K562 (cell line): Measurements from ENCODE around the gene UBXN6. TPM values are rescaled to one million over a fixed set of nuclear protein-coding genes. Genes with fewer than 3 reads are reported as not detected.
A peak's percentile ranks its signal among the peaks of the same experiment; 100 is the strongest.

Experiments used
- ARID3B ChIP-seq: fragments of 250-450 bp; sonication (Bioruptor Pico); IDR thresholded peaks from 2 replicates; pipeline ENCODE4 v1.4.0; 2020; ENCODE audit warnings: borderline replicate concordance
- ATF1 ChIP-seq, 2 experiments: fragments of 450-650 bp in 1 of 2; IDR thresholded peaks; 2 replicates each; pipeline ENCODE4 v1.6.1; 2016; ENCODE audit warnings: missing compliant biosample characterization in 1 of 2, missing genetic modification characterization in 1 of 2
- CBFB ChIP-seq: sonication (generic); formaldehyde crosslinking; IDR thresholded peaks from 2 replicates; pipeline ENCODE4 v1.4.0; 2020; ENCODE audit warnings: mild to moderate bottlenecking, missing genetic modification reagents
- E4F1 ChIP-seq: fragments of 250-450 bp; sonication (Bioruptor Pico); IDR thresholded peaks from 2 replicates; pipeline ENCODE4 v1.5.0; 2021; ENCODE audit warnings: mild to moderate bottlenecking, borderline replicate concordance
- FIP1L1 ChIP-seq: fragments of 200-400 bp; formaldehyde crosslinking; IDR thresholded peaks from 2 replicates; pipeline ENCODE4 v1.6.1; 2018; ENCODE audit warnings: mild to moderate bottlenecking, low read depth, low read length; ENCODE audit not compliant: poor library complexity, severe bottlenecking
- FOXO4 ChIP-seq: fragments of 450-650 bp; formaldehyde crosslinking; IDR thresholded peaks from 2 replicates; pipeline ENCODE4 v1.4.0; 2020; ENCODE audit warnings: mild to moderate bottlenecking, moderate library complexity
- LARP7 ChIP-seq: fragments of 450-650 bp; IDR thresholded peaks from 2 replicates; pipeline ENCODE4 v1.6.1; 2016
- NR0B1 ChIP-seq: fragments of 450-650 bp; IDR thresholded peaks from one replicate; pipeline ENCODE4 v1.6.1; 2018; ENCODE audit warnings: mild to moderate bottlenecking, moderate library complexity; ENCODE audit not compliant: partially characterized antibody
- SMAD3 ChIP-seq: fragments of 450-650 bp; formaldehyde crosslinking; conservative IDR thresholded peaks from 2 replicates; pipeline ENCODE4 v1.4.0; 2020; ENCODE audit warnings: mild to moderate bottlenecking
- SMC3 ChIP-seq: conservative IDR thresholded peaks from 2 replicates; pipeline ENCODE4 v1.6.1; 2011; ENCODE audit warnings: low read depth, low read length, improper control_type of control experiment; ENCODE audit not compliant: insufficient read depth
- ZC3H11A ChIP-seq: IDR thresholded peaks from 2 replicates; pipeline ENCODE4 v1.6.1; 2012; ENCODE audit warnings: low read depth, low read length, improper control_type of control experiment
- ZHX1 ChIP-seq: fragments of 150-350 bp; conservative IDR thresholded peaks from 2 replicates; pipeline ENCODE4 v1.6.1; 2014; ENCODE audit warnings: low read length
- ZNF12 ChIP-seq: sonication (generic); formaldehyde crosslinking; IDR thresholded peaks from 2 replicates; pipeline ENCODE4 v1.4.0; 2020; ENCODE audit warnings: mild to moderate bottlenecking, missing genetic modification reagents
- ZNF511 ChIP-seq: sonication (generic); formaldehyde crosslinking; IDR thresholded peaks from 2 replicates; pipeline ENCODE4 v1.8.0; 2022; ENCODE audit warnings: mild to moderate bottlenecking, missing genetic modification reagents
- ZNF75A ChIP-seq: fragments of 450-650 bp; formaldehyde crosslinking; IDR thresholded peaks from 2 replicates; pipeline ENCODE4 v1.4.0; 2020; ENCODE audit warnings: mild to moderate bottlenecking
- polyA plus RNA-seq, 8 experiments: library from polyadenylated mRNA; depleted of rRNA in 4 of 8; stranded (reverse) in 5 of 8; unstranded in 3 of 8; fragments of >200 nt; fragmentation: Nextera tagmentation in 2 of 8; fragmentation: Illumina TruSeq in 1 of 8; extraction: Ambion mirVana in 2 of 8; extraction: Trizol in 1 of 8; gene quantifications; 2 replicates each; pipeline versions ENCODE4 v1.2.1 to v1.2.3, GENCODE V29; 2011 to 2014; ENCODE audit warnings: inconsistent platforms in 1 of 8, missing spikeins in 1 of 8
- total RNA-seq, 7 experiments: library from RNA; depleted of rRNA in 6 of 7; stranded (reverse); fragments of >200 nt in 6 of 7; fragmentation: Illumina TruSeq in 2 of 7; extraction: Trizol in 2 of 7; gene quantifications; 2 replicates each; pipeline versions ENCODE4 v1.2.1 to v1.2.3, GENCODE V29; 2011 to 2021; ENCODE audit warnings: low replicate concordance in 1 of 7

UBXN6 gene
- total and polyA plus RNA-seq, 9 of the 15 experiments (the other 6 are each of a cell fraction or from before 2014, with no cell fraction given), result 0.48 to 90.2 (median 29.5) TPM

- peak; percentile 20 for TF ChIP-seq FIP1L1
- TF ChIP-seq ZNF511 (CRISPR knock-in tag), result no peak
- no peak for TF ChIP-seq ZHX1
- TF ChIP-seq SMAD3 (CRISPR knock-in tag), result no peak
- no peak for TF ChIP-seq ARID3B (CRISPR knock-in tag)
- no peak for TF ChIP-seq E4F1
- no peak for TF ChIP-seq ATF1 (CRISPR knock-in tag; IDR thresholded peaks at IDR 0.05)
- TF ChIP-seq ATF1 (tag; IDR thresholded peaks at IDR 0.05), result peak; percentile 64
- no peak for TF ChIP-seq CBFB (CRISPR knock-in tag)
- TF ChIP-seq NR0B1, result no peak
- TF ChIP-seq ZNF12 (CRISPR knock-in tag), result no peak
- TF ChIP-seq SMC3, result no peak
- no peak for TF ChIP-seq ZNF75A (CRISPR knock-in tag)
- no peak for TF ChIP-seq FOXO4 (CRISPR knock-in tag)
- no peak for TF ChIP-seq LARP7
- TF ChIP-seq ZC3H11A, result no peak
These were observed at the start of gene UBXN6 (continued) for GRCh38 chr19:4457654-4458395.
